Astrocyte (in vitro differentiated cells and primary cell): ENCODE measurements around the gene RSPH1. TPM values are rescaled to one million over a fixed set of nuclear protein-coding genes. Genes with fewer than 3 reads are reported as not detected.

Experiments used
- DNase-seq: peaks from one replicate; pipeline ENCODE4 v3.0.0-alpha.2; 2010; ENCODE audit warnings: low read depth
- FAIRE-seq: peaks from 2 replicates; lab custom pipeline; 2011; peaks lifted over from hg19 to GRCh38; lab: Jason Lieb, UNC
- H2AFZ ChIP-seq: 2 replicates; pipeline ENCODE4 v1.6.0; 2012; ENCODE audit warnings: low read depth, low read length, inconsistent platforms
- H3K27ac ChIP-seq: 2 replicates; pipeline ENCODE4 v1.5.1; 2011; ENCODE audit warnings: low read depth, low read length, inconsistent platforms
- H3K27me3 ChIP-seq: 2 replicates; pipeline ENCODE4 v1.6.0; 2011; ENCODE audit warnings: low read length, inconsistent platforms; ENCODE audit not compliant: insufficient read depth
- H3K36me3 ChIP-seq: 2 replicates; pipeline ENCODE4 v1.5.1; 2011; ENCODE audit warnings: low read length, inconsistent platforms; ENCODE audit not compliant: insufficient read depth
- H3K4me1 ChIP-seq: 2 replicates; pipeline ENCODE4 v1.5.1; 2011; ENCODE audit warnings: low read length, inconsistent platforms; ENCODE audit not compliant: insufficient read depth
- H3K4me2 ChIP-seq: 2 replicates; pipeline ENCODE4 v1.6.0; 2012; ENCODE audit warnings: low read length, inconsistent platforms
- H3K4me3 ChIP-seq: 2 replicates; pipeline ENCODE4 v1.5.1; 2011; ENCODE audit warnings: low read depth, mild to moderate bottlenecking, low read length, inconsistent platforms; ENCODE audit not compliant: insufficient read depth
- H3K79me2 ChIP-seq: 2 replicates; pipeline ENCODE4 v1.6.0; 2012; ENCODE audit warnings: mild to moderate bottlenecking, low read length, inconsistent platforms; ENCODE audit not compliant: insufficient read depth
- H3K9ac ChIP-seq: 2 replicates; pipeline ENCODE4 v1.6.0; 2012; ENCODE audit warnings: mild to moderate bottlenecking, low read length, inconsistent platforms
- H3K9me3 ChIP-seq: 2 replicates; pipeline ENCODE4 v1.5.1; 2012; ENCODE audit warnings: low read depth, mild to moderate bottlenecking, low read length, inconsistent platforms; ENCODE audit not compliant: insufficient read depth
- H4K20me1 ChIP-seq: 2 replicates; pipeline ENCODE4 v1.6.0; 2012; ENCODE audit warnings: low read length, inconsistent platforms; ENCODE audit not compliant: insufficient read depth
- H3K27ac Mint-ChIP-seq: one replicate; pipeline ENCODE4 v1.8.0; 2021; ENCODE audit warnings: mild to moderate bottlenecking, mixed read lengths; ENCODE audit not compliant: unreplicated experiment
- H3K27me3 Mint-ChIP-seq: one replicate; pipeline ENCODE4 v1.8.0; 2021; ENCODE audit warnings: low read depth, mixed read lengths; ENCODE audit not compliant: unreplicated experiment
- H3K36me3 Mint-ChIP-seq: one replicate; pipeline ENCODE4 v1.8.0; 2021; ENCODE audit warnings: low read depth, mixed read lengths; ENCODE audit not compliant: unreplicated experiment
- H3K4me1 Mint-ChIP-seq: one replicate; pipeline ENCODE4 v1.8.0; 2021; ENCODE audit warnings: low read depth, mixed read lengths; ENCODE audit not compliant: unreplicated experiment
- H3K4me3 Mint-ChIP-seq: one replicate; pipeline ENCODE4 v1.8.0; 2021; ENCODE audit warnings: mild to moderate bottlenecking, moderate library complexity, mixed read lengths; ENCODE audit not compliant: unreplicated experiment
- H3K9me3 Mint-ChIP-seq: one replicate; pipeline ENCODE4 v1.8.0; 2021; ENCODE audit warnings: mild to moderate bottlenecking, mixed read lengths; ENCODE audit not compliant: unreplicated experiment
- EZH2 ChIP-seq: IDR thresholded peaks from 2 replicates; pipeline ENCODE4 v1.6.1; 2012; ENCODE audit warnings: mild to moderate bottlenecking, low read length, inconsistent platforms; ENCODE audit not compliant: insufficient read depth
- total RNA-seq: library from RNA; stranded (reverse); gene quantifications from 2 replicates; pipeline ENCODE4 v1.2.1, GENCODE V29; 2021
- TF ChIP-seq, protein P1 (sequence below): IDR thresholded peaks from 2 replicates; pipeline ENCODE4 v1.5.1; 2011; ENCODE audit warnings: low read depth, mild to moderate bottlenecking, inconsistent platforms, low read length, moderate library complexity; ENCODE audit not compliant: insufficient read depth

RSPH1 gene
- total RNA-seq, 1 donor from 2014 or later, result 0.43 TPM

DNA sequence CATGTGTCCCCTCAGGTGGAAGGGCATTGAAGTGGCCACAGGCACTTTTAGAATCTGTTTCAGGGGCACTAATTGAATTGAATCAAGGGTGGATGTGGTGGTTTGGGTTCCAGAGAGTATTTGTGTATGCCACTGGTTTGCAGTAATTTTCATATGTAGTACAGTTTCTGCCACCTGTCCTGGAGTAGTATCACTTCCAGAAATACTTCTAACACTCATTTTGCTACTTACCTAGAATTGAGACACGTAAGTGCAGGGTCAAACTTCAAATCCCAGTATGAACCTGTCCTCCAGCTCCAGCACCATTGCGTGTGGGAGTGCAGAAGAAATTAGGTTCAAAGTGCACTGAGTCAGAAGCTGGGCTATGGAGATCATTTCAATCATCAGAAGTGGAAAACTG, 26.8 kb downstream of the RSPH1 start:
- H3K4me3 Mint-ChIP-seq, result no peak overlapping the region
- peaks cover 2% of the 10 kb centered on the region for H3K27me3 ChIP-seq
- H3K9me3 Mint-ChIP-seq, result no peaks in the 10 kb centered on the region
- no peaks in the 10 kb centered on the region for H3K36me3 ChIP-seq
- no peak overlapping the region for H3K9ac ChIP-seq
- no peaks in the 10 kb centered on the region for H3K79me2 ChIP-seq
- no peak for TF ChIP-seq EZH2
- TF ChIP-seq, protein P1, sequence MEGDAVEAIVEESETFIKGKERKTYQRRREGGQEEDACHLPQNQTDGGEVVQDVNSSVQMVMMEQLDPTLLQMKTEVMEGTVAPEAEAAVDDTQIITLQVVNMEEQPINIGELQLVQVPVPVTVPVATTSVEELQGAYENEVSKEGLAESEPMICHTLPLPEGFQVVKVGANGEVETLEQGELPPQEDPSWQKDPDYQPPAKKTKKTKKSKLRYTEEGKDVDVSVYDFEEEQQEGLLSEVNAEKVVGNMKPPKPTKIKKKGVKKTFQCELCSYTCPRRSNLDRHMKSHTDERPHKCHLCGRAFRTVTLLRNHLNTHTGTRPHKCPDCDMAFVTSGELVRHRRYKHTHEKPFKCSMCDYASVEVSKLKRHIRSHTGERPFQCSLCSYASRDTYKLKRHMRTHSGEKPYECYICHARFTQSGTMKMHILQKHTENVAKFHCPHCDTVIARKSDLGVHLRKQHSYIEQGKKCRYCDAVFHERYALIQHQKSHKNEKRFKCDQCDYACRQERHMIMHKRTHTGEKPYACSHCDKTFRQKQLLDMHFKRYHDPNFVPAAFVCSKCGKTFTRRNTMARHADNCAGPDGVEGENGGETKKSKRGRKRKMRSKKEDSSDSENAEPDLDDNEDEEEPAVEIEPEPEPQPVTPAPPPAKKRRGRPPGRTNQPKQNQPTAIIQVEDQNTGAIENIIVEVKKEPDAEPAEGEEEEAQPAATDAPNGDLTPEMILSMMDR, result no peak
- no peak overlapping the region for H2AFZ ChIP-seq
- no peak overlapping the region for H3K27ac Mint-ChIP-seq
- H3K9me3 ChIP-seq, result no peaks in the 10 kb centered on the region
- no peak overlapping the region for H3K27ac ChIP-seq
- H3K27me3 Mint-ChIP-seq, result peaks cover 10% of the 10 kb centered on the region
- no peaks in the 10 kb centered on the region for H3K36me3 Mint-ChIP-seq
- DNase-seq (no peak), FAIRE-seq (no peak)
- peaks cover 20% of the 10 kb centered on the region for H3K4me1 Mint-ChIP-seq
- H3K4me1 ChIP-seq, result peaks cover 5% of the 10 kb centered on the region
- no peak overlapping the region for H3K4me3 ChIP-seq
- H4K20me1 ChIP-seq, result no peaks in the 10 kb centered on the region
- no peak overlapping the region for H3K4me2 ChIP-seq

DNA sequence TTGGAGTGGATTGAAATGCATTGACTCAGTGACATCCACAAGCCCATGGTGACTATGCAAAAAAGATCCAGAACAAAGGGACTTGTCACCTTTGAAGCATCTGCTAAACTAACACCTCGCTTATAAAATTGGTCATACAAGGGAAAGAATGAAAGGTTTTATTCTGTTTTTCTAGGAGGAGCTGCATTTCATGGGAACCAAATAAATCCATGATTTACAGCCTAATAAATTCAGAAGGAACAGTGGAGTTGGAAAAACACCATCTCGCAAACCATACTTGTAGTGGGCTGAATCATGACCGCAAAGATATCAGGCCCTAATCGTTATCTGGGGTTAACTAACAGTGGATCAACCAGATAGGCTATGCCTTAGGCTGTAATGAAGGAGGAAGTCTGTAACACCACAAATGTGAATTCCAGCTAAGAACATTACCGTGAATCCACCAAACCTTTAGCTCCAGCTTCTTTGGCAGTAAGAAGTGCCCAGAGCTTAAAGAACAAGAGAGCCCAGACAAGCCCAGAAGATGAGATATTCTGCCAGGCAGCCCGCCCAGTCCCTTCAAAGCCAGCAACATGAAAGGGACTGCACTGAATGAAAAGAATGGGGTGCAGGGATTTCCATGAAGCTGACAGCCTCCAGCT, 27.4 kb downstream of the RSPH1 start:
- H3K27ac Mint-ChIP-seq, result no peak overlapping the region

More for the DNA sequence above, 27.4 kb downstream of the RSPH1 start:
- no peak overlapping the region for H3K9ac ChIP-seq
- H3K4me1 ChIP-seq, result no peaks in the 10 kb centered on the region
- no peak overlapping the region for H3K4me3 ChIP-seq
- H3K9me3 ChIP-seq, result no peaks in the 10 kb centered on the region
- TF ChIP-seq EZH2, result no peak
- TF ChIP-seq, protein P1, result no peak
- H3K79me2 ChIP-seq, result no peaks in the 10 kb centered on the region
- H3K4me2 ChIP-seq, result no peak overlapping the region
- H3K36me3 ChIP-seq, result no peaks in the 10 kb centered on the region
- H4K20me1 ChIP-seq, result no peaks in the 10 kb centered on the region
- no peak overlapping the region for H3K27ac ChIP-seq
- Mint-ChIP-seq H3K27me3 (peaks cover 10% of the 10 kb centered on the region), H3K36me3 (no peaks in the 10 kb centered on the region), H3K9me3 (no peaks in the 10 kb centered on the region), H3K4me3 (no peak overlapping the region), H3K4me1 (peaks cover 13% of the 10 kb centered on the region)
- DNase-seq, result peak; percentile 20
- no peak for FAIRE-seq
- H2AFZ ChIP-seq, result no peak overlapping the region
- peaks cover 2% of the 10 kb centered on the region for H3K27me3 ChIP-seq
